ENCODE data around the gene ZNF362.

GRCh38 chr1:33347650-33347992, 91.3 kb downstream of the ZNF362 start:
- TF ChIP-seq CTCF (IDR thresholded peaks at IDR 0.05): no peak
- no peak for TF ChIP-seq POLR2A (IDR thresholded peaks at IDR 0.05)
